ENCODE data around the gene STRN4.

DNA sequence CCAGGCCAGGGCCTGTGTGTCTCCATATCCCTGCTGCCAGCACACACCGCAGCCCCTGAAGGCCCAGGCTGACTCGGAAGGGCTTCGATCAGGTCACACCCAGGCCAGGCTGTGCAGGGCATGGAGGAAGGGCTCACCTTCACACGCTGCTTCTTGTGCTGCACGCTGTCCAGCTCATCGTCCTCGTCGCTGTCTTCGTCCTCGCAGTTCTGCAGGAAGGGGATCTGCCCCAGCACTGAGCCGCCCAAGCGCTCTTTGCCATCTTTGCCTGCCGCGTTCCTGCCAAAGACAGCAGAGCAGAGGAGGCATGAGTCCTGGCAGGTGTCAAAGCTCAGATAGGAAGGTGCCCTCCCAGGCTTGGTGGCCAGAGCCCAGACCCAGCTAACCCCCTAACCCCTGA lies 15.7 kb downstream of the STRN4 start:
- TF ChIP-seq SRSF9 (IDR thresholded peaks at IDR 0.05; ENCODE audit: borderline replicate concordance, low read depth, low read length) (no peak), MAFK (IDR thresholded peaks at IDR 0.05; ENCODE audit: low read length) (no peak), LEF1 (IDR thresholded peaks at IDR 0.05) (no peak), POLR2AphosphoS5 (IDR thresholded peaks at IDR 0.05; ENCODE audit: control insufficient read depth, insufficient read depth, low read depth, low read length) (no peak), ZNF354B (CRISPR knock-in tag; IDR thresholded peaks at IDR 0.05) (no peak), TCF7L2 (IDR thresholded peaks at IDR 0.05; ENCODE audit: low read depth, low read length) (no peak), EZH2 (IDR thresholded peaks at IDR 0.05; ENCODE audit: borderline replicate concordance, low read depth, low read length) (no peak), POLR2A (conservative IDR thresholded peaks at IDR 0.05) (no peak), SMAD3 (CRISPR knock-in tag; conservative IDR thresholded peaks at IDR 0.05) (no peak), ZNF583 (CRISPR knock-in tag; IDR thresholded peaks at IDR 0.05) (no peak)
- TF ChIP-seq, protein P1, sequence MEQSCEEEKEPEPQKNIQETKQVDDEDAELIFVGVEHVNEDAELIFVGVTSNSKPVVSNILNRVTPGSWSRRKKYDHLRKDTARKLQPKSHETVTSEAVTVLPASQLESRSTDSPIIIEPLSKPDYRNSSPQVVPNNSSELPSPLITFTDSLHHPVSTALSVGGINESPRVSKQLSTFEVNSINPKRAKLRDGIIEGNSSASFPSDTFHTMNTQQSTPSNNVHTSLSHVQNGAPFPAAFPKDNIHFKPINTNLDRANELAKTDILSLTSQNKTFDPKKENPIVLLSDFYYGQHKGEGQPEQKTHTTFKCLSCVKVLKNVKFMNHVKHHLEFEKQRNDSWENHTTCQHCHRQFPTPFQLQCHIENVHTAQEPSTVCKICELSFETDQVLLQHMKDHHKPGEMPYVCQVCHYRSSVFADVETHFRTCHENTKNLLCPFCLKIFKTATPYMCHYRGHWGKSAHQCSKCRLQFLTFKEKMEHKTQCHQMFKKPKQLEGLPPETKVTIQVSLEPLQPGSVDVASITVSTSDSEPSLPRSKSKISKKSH (CRISPR knock-in tag; IDR thresholded peaks at IDR 0.05) = no peak
- TF ChIP-seq, protein P2, sequence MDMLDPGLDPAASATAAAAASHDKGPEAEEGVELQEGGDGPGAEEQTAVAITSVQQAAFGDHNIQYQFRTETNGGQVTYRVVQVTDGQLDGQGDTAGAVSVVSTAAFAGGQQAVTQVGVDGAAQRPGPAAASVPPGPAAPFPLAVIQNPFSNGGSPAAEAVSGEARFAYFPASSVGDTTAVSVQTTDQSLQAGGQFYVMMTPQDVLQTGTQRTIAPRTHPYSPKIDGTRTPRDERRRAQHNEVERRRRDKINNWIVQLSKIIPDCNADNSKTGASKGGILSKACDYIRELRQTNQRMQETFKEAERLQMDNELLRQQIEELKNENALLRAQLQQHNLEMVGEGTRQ (CRISPR knock-in tag; IDR thresholded peaks at IDR 0.05) = no peak
- TF ChIP-seq, protein P3, sequence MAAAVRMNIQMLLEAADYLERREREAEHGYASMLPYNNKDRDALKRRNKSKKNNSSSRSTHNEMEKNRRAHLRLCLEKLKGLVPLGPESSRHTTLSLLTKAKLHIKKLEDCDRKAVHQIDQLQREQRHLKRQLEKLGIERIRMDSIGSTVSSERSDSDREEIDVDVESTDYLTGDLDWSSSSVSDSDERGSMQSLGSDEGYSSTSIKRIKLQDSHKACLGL (CRISPR knock-in tag; IDR thresholded peaks at IDR 0.05; ENCODE audit: borderline replicate concordance, poor library complexity, severe bottlenecking) = no peak
